Heart left ventricle (tissue), 13 donors: Measurements from ENCODE around the gene CAMTA1.

Experiments used
- CTCF ChIP-seq, 12 donors: fragments of 200-600 bp; sonication (generic) in 4 of 12; IDR thresholded peaks; one replicate each; pipeline versions ENCODE4 v1.5.0 to v1.8.0; 2018 to 2022; ENCODE audit warnings: antibody characterized with exemption in 12 of 12, mild to moderate bottlenecking in 5 of 12
- POLR2A ChIP-seq, 2 donors: fragments of 450-650 bp; IDR thresholded peaks; one replicate each; pipeline ENCODE4 v1.6.1; 2017; ENCODE audit warnings: antibody characterized with exemption in 2 of 2, mild to moderate bottlenecking in 2 of 2, moderate library complexity in 2 of 2
- donor health status: ischemic (EF 13 %, LVEDD 7.1; RV severe dilation, severe dysfunction).
- donor health status: DM: no; HTN: yes; CAD: no.
- donor health status: DM: no; HTN: no; CAD: no.
- donor health status: ischemic (EF 25% LVEDD 6.9; RV normal size, moderate dysfunction).
- donor health status: ischemic (EF 25% LVEDD 5.7; RV mildly dilated, moderate dysfunction).
- donor health status: ischemic (EF 35%, LVEDD 5.7; RV mildly dilated, moderate dysfunction).
- donor health status: nonischemic (EF 11% LVEDD 7.7; RV severe dilation, severe dysfunction).
- donor health status: DM: yes; HTN: yes; CAD: no.
- donor health status: PGD.
- donor health status: ischemic (EF 29% LVEDD 5.4; RV normal size, mild dysfunction).
- donor health status: nonischemic (EF 23%, LVEDD 6.1; RV moderate dilation, normal function).

- TF ChIP-seq CTCF (IDR thresholded peaks at IDR 0.05) (no peak), POLR2A (IDR thresholded peaks at IDR 0.05) (no peak)
These were observed 464.9 kb downstream of the CAMTA1 start for GRCh38 chr1:7250176-7250575.
